HL-60/S4 (cell line): ENCODE results near the gene PCDHA10.

ENCODE experiments used
- in situ Hi-C: fragments of 300-500 bp; cut with MboI; formaldehyde crosslinking; loops from 2 replicates; pipeline ENCODE4 v1.14.3; 2022; ENCODE audit warnings: low sequenced_read_pairs

The PCDHA10 gene

GRCh38 chr5:140883927-140884697 lies 28.4 kb downstream of the PCDHA10 start:
- in situ Hi-C loops: no loop called here

- in situ Hi-C loops: no loop called here
These were observed 60.6 kb downstream of the PCDHA10 start for GRCh38 chr5:140916325-140916724.
